Measurements from ENCODE around the gene SV2B.

GRCh38 chr15:91254766-91255165 lies 154.7 kb downstream of the SV2B start:
- TF ChIP-seq CTCF (optimal IDR thresholded peaks at IDR 0.05 in 1 of 3, IDR thresholded peaks at IDR 0.05 in 1 of 3, conservative IDR thresholded peaks at IDR 0.05 in 1 of 3; ENCODE audit: extremely low read depth in 1 of 3, insufficient read depth in 2 of 3, low read length in 3 of 3) = no peak
- TF ChIP-seq EZH2 (IDR thresholded peaks at IDR 0.05; ENCODE audit: low read length) = no peak
